HCT116 (cell line): ENCODE measurements around the gene OTOG. TPM values are rescaled to one million over a fixed set of nuclear protein-coding genes. Genes with fewer than 3 reads are reported as not detected.

Experiments
- ATAC-seq: fragments of 200-7000 bp; cut with Tn5 transposase; 2 replicates; pipeline ENCODE4 v1.9.1; 2020; ENCODE audit warnings: mild to moderate bottlenecking, moderate library complexity
- BruUV-seq: library from RNA; stranded (reverse); fragments of 400-500 nt; replicated peaks from 2 replicates; lab custom pipeline; 2021; lab: Mats Ljungman, UMichigan
- CTCF ChIA-PET: fragments of 300-600 bp; sonication (Branson Sonifier 250); formaldehyde crosslinking; loops from one replicate; lab custom pipeline; 2021; ENCODE audit warnings: antibody characterized with exemption; lab: Charles Lee
- POLR2A ChIA-PET: fragments of 300-600, 350-600 bp; sonication (Branson Sonifier 250); formaldehyde crosslinking; loops from one replicate; lab custom pipeline; 2021; ENCODE audit warnings: antibody characterized with exemption; lab: Charles Lee
- RAD21 ChIA-PET, 2 experiments: fragments of 300-600 bp; sonication (Branson Sonifier 250); formaldehyde crosslinking; loops; one replicate each; lab custom pipeline; 2023; ENCODE audit warnings: low total read pairs in 2 of 2; ENCODE audit not compliant: uncharacterized antibody in 2 of 2, unreplicated experiment in 2 of 2, low non-redundant PET in 1 of 2; lab: Charles Lee
- DNase-seq: peaks from one replicate; pipeline ENCODE4 v3.0.0-alpha.2; 2010; ENCODE audit warnings: low read depth, low spot score
- H2AFZ ChIP-seq: fragments of 200-600 bp; shearing (Covaris generic), sonication (generic); 2 replicates; pipeline ENCODE4 v1.6.1; 2017; ENCODE audit warnings: low read depth, mixed run types, mixed read lengths, antibody characterized with exemption, low read length; ENCODE audit not compliant: poor library complexity, severe bottlenecking
- H3K27ac ChIP-seq: 2 replicates; pipeline ENCODE4 v1.5.1; 2012; ENCODE audit warnings: low read depth, low read length
- H3K27me3 ChIP-seq: fragments of 200-600 bp; sonication (generic); 2 replicates; pipeline ENCODE4 v1.6.1; 2016; ENCODE audit warnings: mixed run types, low read length, mixed read lengths; ENCODE audit not compliant: insufficient read depth
- H3K36me3 ChIP-seq, 2 experiments: fragments of 200-500 bp in 1 of 2; fragments of 200-600 bp in 1 of 2; sonication (Bioruptor generic) in 1 of 2; sonication (generic) in 1 of 2; 2 replicates each; pipeline versions ENCODE4 v1.5.1 to v1.6.1; 2014 to 2016; ENCODE audit warnings: low read length in 2 of 2, inconsistent platforms in 1 of 2, mixed read lengths in 1 of 2, mixed run types in 1 of 2; ENCODE audit not compliant: insufficient read depth in 2 of 2, control insufficient read depth in 1 of 2
- H3K4me1 ChIP-seq, 2 experiments: fragments of 200-600 bp in 1 of 2; sonication (generic) in 1 of 2; 2 replicates each; pipeline versions ENCODE4 v1.5.1 to v1.6.1; 2012 to 2017; ENCODE audit warnings: low read length in 2 of 2, inconsistent platforms in 1 of 2, mild to moderate bottlenecking in 1 of 2, mixed read lengths in 1 of 2, mixed run types in 1 of 2, moderate library complexity in 1 of 2; ENCODE audit not compliant: insufficient read depth in 2 of 2, control insufficient read depth in 1 of 2
- H3K4me2 ChIP-seq: fragments of 200-600 bp; sonication (generic); 2 replicates; pipeline ENCODE4 v1.6.1; 2017; ENCODE audit warnings: mixed run types, low read length, mixed read lengths
- H3K4me3 ChIP-seq, 2 experiments: fragments of 200-600 bp in 1 of 2; sonication (generic) in 1 of 2; replicated peaks in 1 of 2; 2 replicates each; pipeline ENCODE4 v1.5.1; 2011 to 2016; ENCODE audit warnings: low read length in 2 of 2, control low read depth in 1 of 2, low read depth in 1 of 2, mild to moderate bottlenecking in 1 of 2, mixed read lengths in 1 of 2, mixed run types in 1 of 2
- H3K79me2 ChIP-seq: fragments of 200-600 bp; sonication (generic); 2 replicates; pipeline ENCODE4 v1.6.1; 2017; ENCODE audit warnings: mild to moderate bottlenecking, mixed run types, low read length, moderate library complexity, mixed read lengths; ENCODE audit not compliant: insufficient read depth
- H3K9ac ChIP-seq: fragments of 200-600 bp; sonication (generic); 2 replicates; pipeline ENCODE4 v1.6.1; 2016; ENCODE audit warnings: low read length, mixed read lengths
- H3K9me2 ChIP-seq: fragments of 200-600 bp; sonication (generic), shearing (Covaris generic); 2 replicates; pipeline ENCODE4 v1.6.1; 2017; ENCODE audit warnings: mixed run types, mild to moderate bottlenecking, moderate library complexity; ENCODE audit not compliant: insufficient read depth
- H3K9me3 ChIP-seq, 2 experiments: fragments of 200-500 bp in 1 of 2; fragments of 200-600 bp in 1 of 2; sonication (Bioruptor generic) in 1 of 2; sonication (generic) in 1 of 2; 2 replicates each; pipeline ENCODE4 v1.6.1; 2014 to 2017; ENCODE audit warnings: low read length in 2 of 2, mixed read lengths in 2 of 2, inconsistent platforms in 1 of 2, low read depth in 1 of 2, mild to moderate bottlenecking in 1 of 2, mixed run types in 1 of 2, moderate library complexity in 1 of 2; ENCODE audit not compliant: control insufficient read depth in 1 of 2, insufficient read depth in 1 of 2
- H4K20me1 ChIP-seq: fragments of 200-600 bp; sonication (generic), shearing (Covaris generic); 2 replicates; pipeline ENCODE4 v1.6.1; 2017; ENCODE audit warnings: mixed run types, mild to moderate bottlenecking, moderate library complexity; ENCODE audit not compliant: insufficient read depth
- CEBPB ChIP-seq: IDR thresholded peaks from 2 replicates; pipeline ENCODE4 v1.6.1; 2012; ENCODE audit warnings: low read depth
- RAD21 ChIP-seq: IDR thresholded peaks from 2 replicates; pipeline ENCODE4 v1.6.1; 2012; ENCODE audit warnings: low read depth, mild to moderate bottlenecking
- SIN3A ChIP-seq: IDR thresholded peaks from 2 replicates; pipeline ENCODE4 v1.6.1; 2012; ENCODE audit warnings: low read depth
- TCF7L2 ChIP-seq: IDR thresholded peaks from 2 replicates; pipeline ENCODE4 v1.7.0; 2011; ENCODE audit warnings: borderline replicate concordance, inconsistent platforms; ENCODE audit not compliant: insufficient read depth, insufficient read length; ENCODE audit errors: extremely low read depth
- YY1 ChIP-seq: IDR thresholded peaks from 2 replicates; pipeline ENCODE4 v1.6.1; 2011; ENCODE audit warnings: low read length, low read depth, moderate library complexity, mild to moderate bottlenecking; ENCODE audit not compliant: insufficient replicate concordance; ENCODE audit errors: extremely low read depth
- intact Hi-C: fragments of 100-400 bp; cut with micrococcal nuclease; formaldehyde crosslinking; loops from 2 replicates; pipeline ENCODE4 v1.10.0; 2022
- total RNA-seq: library from RNA; stranded (reverse); gene quantifications from one replicate; pipeline ENCODE4 v1.2.1, GENCODE V29; 2021; ENCODE audit not compliant: unreplicated experiment
- TF ChIP-seq, protein P1 (sequence below): IDR thresholded peaks from 2 replicates; pipeline ENCODE4 v1.6.1; 2011; ENCODE audit warnings: mild to moderate bottlenecking, low read length, moderate library complexity; ENCODE audit not compliant: insufficient replicate concordance; ENCODE audit errors: extremely low read depth
- TF ChIP-seq, protein P2 (sequence below): IDR thresholded peaks from 2 replicates; pipeline ENCODE4 v1.6.1; 2012
- TF ChIP-seq, protein P3 (sequence below): IDR thresholded peaks from 2 replicates; pipeline ENCODE4 v1.6.1; 2012

The OTOG gene
- total RNA-seq, 1 experiment from 2014 or later: 0.07 TPM

DNA sequence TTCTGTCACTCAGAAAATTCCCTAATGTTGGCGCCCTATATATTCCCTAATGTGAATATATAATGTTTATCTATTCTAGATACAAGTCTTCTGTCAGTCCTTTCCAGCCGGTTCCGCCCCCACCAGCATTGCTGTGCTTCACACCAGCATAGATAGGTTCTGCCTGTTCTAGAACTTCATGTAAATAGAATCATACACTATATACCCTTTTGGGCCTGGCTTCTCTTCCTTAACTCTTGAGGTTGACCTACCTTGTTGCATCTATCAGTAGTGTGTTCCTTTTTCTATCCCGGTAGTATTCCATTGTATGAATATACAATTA is 34.6 kb downstream of the OTOG start:
- no peaks in the 10 kb centered on the region for H3K36me3 ChIP-seq
- TF ChIP-seq CEBPB: no peak
- TF ChIP-seq, protein P1, sequence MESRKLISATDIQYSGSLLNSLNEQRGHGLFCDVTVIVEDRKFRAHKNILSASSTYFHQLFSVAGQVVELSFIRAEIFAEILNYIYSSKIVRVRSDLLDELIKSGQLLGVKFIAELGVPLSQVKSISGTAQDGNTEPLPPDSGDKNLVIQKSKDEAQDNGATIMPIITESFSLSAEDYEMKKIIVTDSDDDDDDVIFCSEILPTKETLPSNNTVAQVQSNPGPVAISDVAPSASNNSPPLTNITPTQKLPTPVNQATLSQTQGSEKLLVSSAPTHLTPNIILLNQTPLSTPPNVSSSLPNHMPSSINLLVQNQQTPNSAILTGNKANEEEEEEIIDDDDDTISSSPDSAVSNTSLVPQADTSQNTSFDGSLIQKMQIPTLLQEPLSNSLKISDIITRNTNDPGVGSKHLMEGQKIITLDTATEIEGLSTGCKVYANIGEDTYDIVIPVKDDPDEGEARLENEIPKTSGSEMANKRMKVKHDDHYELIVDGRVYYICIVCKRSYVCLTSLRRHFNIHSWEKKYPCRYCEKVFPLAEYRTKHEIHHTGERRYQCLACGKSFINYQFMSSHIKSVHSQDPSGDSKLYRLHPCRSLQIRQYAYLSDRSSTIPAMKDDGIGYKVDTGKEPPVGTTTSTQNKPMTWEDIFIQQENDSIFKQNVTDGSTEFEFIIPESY: no peak
- no peak for TF ChIP-seq RAD21
- no peak for TF ChIP-seq YY1
- no peak for TF ChIP-seq SIN3A
- TF ChIP-seq, protein P2, sequence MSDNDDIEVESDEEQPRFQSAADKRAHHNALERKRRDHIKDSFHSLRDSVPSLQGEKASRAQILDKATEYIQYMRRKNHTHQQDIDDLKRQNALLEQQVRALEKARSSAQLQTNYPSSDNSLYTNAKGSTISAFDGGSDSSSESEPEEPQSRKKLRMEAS: no peak
- TF ChIP-seq, protein P3, sequence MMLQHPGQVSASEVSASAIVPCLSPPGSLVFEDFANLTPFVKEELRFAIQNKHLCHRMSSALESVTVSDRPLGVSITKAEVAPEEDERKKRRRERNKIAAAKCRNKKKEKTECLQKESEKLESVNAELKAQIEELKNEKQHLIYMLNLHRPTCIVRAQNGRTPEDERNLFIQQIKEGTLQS: no peak
- TF ChIP-seq TCF7L2: no peak
- H3K4me1 ChIP-seq: no peaks in the 10 kb centered on the region
- no peak overlapping the region for H3K4me2 ChIP-seq
- no peak for DNase-seq
- H3K27ac ChIP-seq: no peak overlapping the region
- no peak overlapping the region for H3K9ac ChIP-seq
- H3K27me3 ChIP-seq: no peaks in the 10 kb centered on the region
- ChIA-PET RAD21 (no interaction called here), POLR2A (no interaction called here), CTCF (no interaction called here)
- no peaks in the 10 kb centered on the region for H3K9me3 ChIP-seq
- ATAC-seq: no peak
- no peak overlapping the region for H3K4me3 ChIP-seq
- H4K20me1 ChIP-seq: no peaks in the 10 kb centered on the region
- H3K9me2 ChIP-seq: no peaks in the 10 kb centered on the region
- BruUV-seq: no TSS peak
- intact Hi-C loops: no loop called here
- no peaks in the 10 kb centered on the region for H3K79me2 ChIP-seq
- H2AFZ ChIP-seq: no peak overlapping the region
